ENCODE data around the gene PPP1R15A. TPM values are rescaled to one million over a fixed set of nuclear protein-coding genes. Genes with fewer than 3 reads are reported as not detected.
"Not testable (repeated sequence)": the region's sequence is repeated elsewhere in the genome, so short reads cannot be mapped to it uniquely, and the experiment has no call there.

The PPP1R15A gene
- total RNA-seq, 1 experiment from 2014 or later, result 17.0 TPM

DNA sequence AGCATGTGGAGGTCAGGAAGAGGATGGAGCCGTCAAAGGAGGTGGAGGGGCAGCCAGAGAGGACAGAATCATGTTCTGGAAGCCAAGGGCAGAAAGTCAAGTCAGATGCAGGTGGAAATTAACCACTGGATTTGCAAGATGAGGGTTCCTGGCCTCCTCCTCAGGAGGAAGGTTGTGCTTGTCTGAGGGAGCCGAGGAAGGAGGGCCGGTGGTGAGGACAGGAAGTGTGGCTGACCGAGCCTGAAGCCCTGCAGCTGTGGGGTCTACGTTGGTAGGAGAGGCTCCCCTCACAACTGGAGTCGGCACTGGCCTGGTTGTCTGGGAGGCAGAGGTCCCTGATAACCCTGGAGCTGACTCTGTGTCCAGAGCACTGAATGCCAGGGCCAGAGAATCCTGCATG, 45.9 kb downstream of the PPP1R15A start (continued):
- TF ChIP-seq, protein P1, sequence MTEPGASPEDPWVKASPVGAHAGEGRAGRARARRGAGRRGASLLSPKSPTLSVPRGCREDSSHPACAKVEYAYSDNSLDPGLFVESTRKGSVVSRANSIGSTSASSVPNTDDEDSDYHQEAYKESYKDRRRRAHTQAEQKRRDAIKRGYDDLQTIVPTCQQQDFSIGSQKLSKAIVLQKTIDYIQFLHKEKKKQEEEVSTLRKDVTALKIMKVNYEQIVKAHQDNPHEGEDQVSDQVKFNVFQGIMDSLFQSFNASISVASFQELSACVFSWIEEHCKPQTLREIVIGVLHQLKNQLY (CRISPR knock-in tag; IDR thresholded peaks at IDR 0.05), result no peak

DNA sequence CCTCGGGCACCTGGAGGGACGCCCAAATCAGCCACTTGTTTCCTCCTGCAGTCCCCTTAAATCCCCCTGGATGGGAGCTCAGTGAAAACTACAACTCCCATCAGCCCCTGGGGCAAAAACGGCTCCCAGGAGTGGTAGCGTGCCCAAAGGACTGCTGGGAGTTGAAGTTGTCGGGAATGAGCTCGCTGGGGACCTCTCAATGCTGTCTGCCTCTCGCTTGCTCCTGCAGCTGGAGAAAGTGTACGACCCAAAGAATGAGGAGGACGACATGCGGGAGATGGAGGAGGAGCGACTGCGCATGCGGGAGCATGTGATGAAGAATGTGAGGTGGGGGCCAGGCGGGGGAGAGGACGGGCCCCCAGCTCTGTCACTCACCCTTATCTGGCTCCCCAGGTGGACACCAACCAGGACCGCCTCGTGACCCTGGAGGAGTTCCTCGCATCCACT, 46.6 kb downstream of the PPP1R15A start:
- ChIA-PET CTCF (interaction anchor here (0.6 to 2.3 kb wide), 15 partner anchors 9 to 292 kb away, joined by 3 to 20 read pairs (median 4); partner anchors contain the start of genes DHDH, GYS1, NUCB1 and RUVBL2), POLR2A (interaction anchor here (0.5 to 1.1 kb wide), 5 partner anchors 15 to 1069 kb away, joined by 3 to 5 read pairs (median 4); partner anchors contain the start of gene DHDH)
- ATAC-seq, result peak; percentile 97
- H3K9me3 Mint-ChIP-seq, result no peaks in the 10 kb centered on the region
- peaks cover 29% of the 10 kb centered on the region for H3K36me3 Mint-ChIP-seq
- no peaks in the 10 kb centered on the region for H3K27me3 Mint-ChIP-seq (ENCODE audit: low read depth)
- peak; percentile 81 for DNase-seq (ENCODE audit: low spot score)
- H3K27ac Mint-ChIP-seq, result 0 out of 2 replicates have a peak overlapping the region, but pooled peaks have one; percentile 76
- H3K4me3 Mint-ChIP-seq, result no peak overlapping the region
- TF ChIP-seq SP1 (CRISPR knock-in tag; conservative IDR thresholded peaks at IDR 0.05) (peak; percentile 49; the same call in 1 of the 2 replicates), TEAD4 (CRISPR knock-in tag; IDR thresholded peaks at IDR 0.05) (no peak)
- TF ChIP-seq, protein P2, sequence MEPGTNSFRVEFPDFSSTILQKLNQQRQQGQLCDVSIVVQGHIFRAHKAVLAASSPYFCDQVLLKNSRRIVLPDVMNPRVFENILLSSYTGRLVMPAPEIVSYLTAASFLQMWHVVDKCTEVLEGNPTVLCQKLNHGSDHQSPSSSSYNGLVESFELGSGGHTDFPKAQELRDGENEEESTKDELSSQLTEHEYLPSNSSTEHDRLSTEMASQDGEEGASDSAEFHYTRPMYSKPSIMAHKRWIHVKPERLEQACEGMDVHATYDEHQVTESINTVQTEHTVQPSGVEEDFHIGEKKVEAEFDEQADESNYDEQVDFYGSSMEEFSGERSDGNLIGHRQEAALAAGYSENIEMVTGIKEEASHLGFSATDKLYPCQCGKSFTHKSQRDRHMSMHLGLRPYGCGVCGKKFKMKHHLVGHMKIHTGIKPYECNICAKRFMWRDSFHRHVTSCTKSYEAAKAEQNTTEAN (CRISPR knock-in tag; IDR thresholded peaks at IDR 0.05), result no peak
- TF ChIP-seq, protein P3, sequence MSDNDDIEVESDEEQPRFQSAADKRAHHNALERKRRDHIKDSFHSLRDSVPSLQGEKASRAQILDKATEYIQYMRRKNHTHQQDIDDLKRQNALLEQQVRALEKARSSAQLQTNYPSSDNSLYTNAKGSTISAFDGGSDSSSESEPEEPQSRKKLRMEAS (CRISPR knock-in tag; IDR thresholded peaks at IDR 0.05), result 0 out of 2 replicates have a peak, but pooled peaks have one; percentile 34
- H3K4me1 Mint-ChIP-seq, result no peaks in the 10 kb centered on the region

DNA sequence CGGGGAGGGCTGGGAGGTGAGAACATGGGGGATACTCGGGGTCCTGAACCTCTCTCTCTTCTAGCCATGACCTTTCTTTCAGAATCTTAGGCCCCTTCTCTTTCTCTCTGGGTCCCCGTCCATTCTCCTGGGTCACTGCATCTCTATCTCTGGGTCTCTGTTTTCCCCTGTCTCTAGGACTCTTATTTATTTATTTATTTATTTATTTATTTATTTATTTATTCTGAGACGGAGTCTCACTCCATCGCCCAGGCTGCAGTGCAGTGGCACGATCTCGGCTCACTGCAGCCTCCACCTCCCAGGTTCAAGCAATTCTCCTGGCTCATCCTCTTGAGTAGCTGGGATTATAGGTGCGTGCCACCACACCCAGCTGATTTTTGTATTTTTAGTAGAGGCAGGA, 47.0 kb downstream of the PPP1R15A start:
- H3K4me1 Mint-ChIP-seq; H3K9me3 Mint-ChIP-seq; ATAC-seq; H3K27me3 Mint-ChIP-seq (ENCODE audit: low read depth); H3K27ac Mint-ChIP-seq; DNase-seq (ENCODE audit: low spot score); H3K4me3 Mint-ChIP-seq: not testable (repeated sequence)
- ChIA-PET POLR2A (interaction anchor here (0.6 to 1.1 kb wide), 4 partner anchors 14 to 293 kb away, joined by 3 to 5 read pairs (median 4); partner anchors contain the start of gene DHDH), CTCF (interaction anchor here (0.6 to 2.3 kb wide), 12 partner anchors 14 to 291 kb away, joined by 3 to 20 read pairs (median 4); partner anchors contain the start of genes DHDH, GYS1, NUCB1 and RUVBL2)
- peaks cover 24% of the 10 kb centered on the region for H3K36me3 Mint-ChIP-seq

DNA sequence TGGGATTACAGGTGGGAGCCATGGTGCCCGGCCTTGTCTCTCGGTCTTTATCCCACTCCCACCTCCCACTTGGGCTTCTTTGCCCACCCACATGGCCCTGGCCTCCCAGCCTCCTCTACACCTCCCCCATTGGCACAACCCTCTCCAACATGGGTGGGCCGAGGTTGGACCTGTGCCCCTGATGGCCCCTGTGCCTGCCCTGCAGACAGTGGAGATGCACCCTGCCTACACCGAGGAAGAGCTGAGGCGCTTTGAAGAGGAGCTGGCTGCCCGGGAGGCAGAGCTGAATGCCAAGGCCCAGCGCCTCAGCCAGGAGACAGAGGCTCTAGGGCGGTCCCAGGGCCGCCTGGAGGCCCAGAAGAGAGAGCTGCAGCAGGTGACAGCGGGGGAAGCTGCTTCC, 48.7 kb downstream of the PPP1R15A start:
- H3K4me1 Mint-ChIP-seq, result no peaks in the 10 kb centered on the region
- TF ChIP-seq TCF7 (CRISPR knock-in tag; IDR thresholded peaks at IDR 0.05; ENCODE audit: low read depth) (no peak), EMX1 (CRISPR knock-in tag; IDR thresholded peaks at IDR 0.05) (no peak), ZNF232 (CRISPR knock-in tag; IDR thresholded peaks at IDR 0.05) (no peak), IRF2 (CRISPR knock-in tag; IDR thresholded peaks at IDR 0.05; ENCODE audit: borderline replicate concordance, low read depth) (no peak)
- no peak overlapping the region for H3K27ac Mint-ChIP-seq
- CTCF ChIA-PET, result interaction anchor here (1.4 kb wide), 1 partner anchor 12 kb away, joined by 4 read pairs; the partner anchor contains the start of gene DHDH
- H3K27me3 Mint-ChIP-seq (ENCODE audit: low read depth), result no peaks in the 10 kb centered on the region
- no peak overlapping the region for H3K4me3 Mint-ChIP-seq
- DNase-seq (ENCODE audit: low spot score), result no peak
- H3K36me3 Mint-ChIP-seq, result peaks cover 17% of the 10 kb centered on the region
- POLR2A ChIA-PET, result no interaction called here
- H3K9me3 Mint-ChIP-seq, result no peaks in the 10 kb centered on the region
- no peak for ATAC-seq

DNA sequence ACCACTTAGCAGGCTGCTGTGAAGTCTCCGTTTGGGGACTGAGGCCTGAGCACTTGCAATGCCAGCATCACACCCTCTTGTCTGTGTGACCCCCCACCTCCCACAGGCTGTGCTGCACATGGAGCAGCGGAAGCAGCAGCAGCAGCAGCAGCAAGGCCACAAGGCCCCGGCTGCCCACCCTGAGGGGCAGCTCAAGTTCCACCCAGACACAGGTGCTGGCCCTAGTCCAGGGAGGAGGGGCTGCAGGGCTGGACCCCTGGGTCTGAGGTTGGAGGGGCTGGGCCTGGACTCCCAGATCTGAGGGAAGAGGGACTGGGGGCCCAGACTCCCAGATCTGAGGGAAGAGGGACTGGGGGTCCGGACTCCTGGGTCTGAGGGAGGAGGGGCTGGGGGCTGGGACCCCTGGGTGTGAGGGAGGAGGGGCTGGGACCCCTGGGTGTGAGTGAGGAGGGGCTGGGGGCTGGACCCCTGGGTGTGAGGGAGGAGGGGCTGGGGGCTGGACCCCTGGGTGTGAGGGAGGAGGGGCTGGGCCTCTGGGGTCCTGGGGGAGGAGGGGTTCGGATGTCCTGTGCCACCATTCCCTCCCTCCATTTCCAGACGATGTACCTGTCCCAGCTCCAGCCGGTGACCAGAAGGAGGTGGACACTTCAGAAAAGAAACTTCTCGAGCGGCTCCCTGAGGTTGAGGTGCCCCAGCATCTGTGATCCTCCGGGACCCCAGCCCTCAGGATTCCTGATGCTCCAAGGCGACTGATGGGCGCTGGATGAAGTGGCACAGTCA, 49.7 kb downstream of the PPP1R15A start:
- Mint-ChIP-seq H3K4me3 (no peak overlapping the region), H3K4me1 (no peaks in the 10 kb centered on the region), H3K27me3 (ENCODE audit: low read depth) (no peaks in the 10 kb centered on the region), H3K36me3 (peaks cover 14% of the 10 kb centered on the region), H3K9me3 (no peaks in the 10 kb centered on the region), H3K27ac (peak overlapping the region; percentile 19; the same call in 1 of the 2 replicates)
- ATAC-seq, result no peak
- DNase-seq (ENCODE audit: low spot score), result no peak
- CTCF ChIA-PET, result no interaction called here
- POLR2A ChIA-PET, result interaction anchor here (0.6 kb wide), 1 partner anchor 123 kb away, joined by 3 read pairs; no protein-coding TSS in a partner anchor
- TF ChIP-seq, protein P4, sequence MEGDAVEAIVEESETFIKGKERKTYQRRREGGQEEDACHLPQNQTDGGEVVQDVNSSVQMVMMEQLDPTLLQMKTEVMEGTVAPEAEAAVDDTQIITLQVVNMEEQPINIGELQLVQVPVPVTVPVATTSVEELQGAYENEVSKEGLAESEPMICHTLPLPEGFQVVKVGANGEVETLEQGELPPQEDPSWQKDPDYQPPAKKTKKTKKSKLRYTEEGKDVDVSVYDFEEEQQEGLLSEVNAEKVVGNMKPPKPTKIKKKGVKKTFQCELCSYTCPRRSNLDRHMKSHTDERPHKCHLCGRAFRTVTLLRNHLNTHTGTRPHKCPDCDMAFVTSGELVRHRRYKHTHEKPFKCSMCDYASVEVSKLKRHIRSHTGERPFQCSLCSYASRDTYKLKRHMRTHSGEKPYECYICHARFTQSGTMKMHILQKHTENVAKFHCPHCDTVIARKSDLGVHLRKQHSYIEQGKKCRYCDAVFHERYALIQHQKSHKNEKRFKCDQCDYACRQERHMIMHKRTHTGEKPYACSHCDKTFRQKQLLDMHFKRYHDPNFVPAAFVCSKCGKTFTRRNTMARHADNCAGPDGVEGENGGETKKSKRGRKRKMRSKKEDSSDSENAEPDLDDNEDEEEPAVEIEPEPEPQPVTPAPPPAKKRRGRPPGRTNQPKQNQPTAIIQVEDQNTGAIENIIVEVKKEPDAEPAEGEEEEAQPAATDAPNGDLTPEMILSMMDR (IDR thresholded peaks at IDR 0.05), result no peak
- TF ChIP-seq, protein P5, sequence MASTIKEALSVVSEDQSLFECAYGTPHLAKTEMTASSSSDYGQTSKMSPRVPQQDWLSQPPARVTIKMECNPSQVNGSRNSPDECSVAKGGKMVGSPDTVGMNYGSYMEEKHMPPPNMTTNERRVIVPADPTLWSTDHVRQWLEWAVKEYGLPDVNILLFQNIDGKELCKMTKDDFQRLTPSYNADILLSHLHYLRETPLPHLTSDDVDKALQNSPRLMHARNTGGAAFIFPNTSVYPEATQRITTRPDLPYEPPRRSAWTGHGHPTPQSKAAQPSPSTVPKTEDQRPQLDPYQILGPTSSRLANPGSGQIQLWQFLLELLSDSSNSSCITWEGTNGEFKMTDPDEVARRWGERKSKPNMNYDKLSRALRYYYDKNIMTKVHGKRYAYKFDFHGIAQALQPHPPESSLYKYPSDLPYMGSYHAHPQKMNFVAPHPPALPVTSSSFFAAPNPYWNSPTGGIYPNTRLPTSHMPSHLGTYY (CRISPR knock-in tag; IDR thresholded peaks at IDR 0.05), result no peak
- TF ChIP-seq, protein P6, sequence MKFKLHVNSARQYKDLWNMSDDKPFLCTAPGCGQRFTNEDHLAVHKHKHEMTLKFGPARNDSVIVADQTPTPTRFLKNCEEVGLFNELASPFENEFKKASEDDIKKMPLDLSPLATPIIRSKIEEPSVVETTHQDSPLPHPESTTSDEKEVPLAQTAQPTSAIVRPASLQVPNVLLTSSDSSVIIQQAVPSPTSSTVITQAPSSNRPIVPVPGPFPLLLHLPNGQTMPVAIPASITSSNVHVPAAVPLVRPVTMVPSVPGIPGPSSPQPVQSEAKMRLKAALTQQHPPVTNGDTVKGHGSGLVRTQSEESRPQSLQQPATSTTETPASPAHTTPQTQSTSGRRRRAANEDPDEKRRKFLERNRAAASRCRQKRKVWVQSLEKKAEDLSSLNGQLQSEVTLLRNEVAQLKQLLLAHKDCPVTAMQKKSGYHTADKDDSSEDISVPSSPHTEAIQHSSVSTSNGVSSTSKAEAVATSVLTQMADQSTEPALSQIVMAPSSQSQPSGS (CRISPR knock-in tag; IDR thresholded peaks at IDR 0.05; ENCODE audit: borderline replicate concordance, low read depth), result no peak
- TF ChIP-seq JUN (CRISPR knock-in tag; IDR thresholded peaks at IDR 0.05) (no peak), GRHL2 (CRISPR knock-in tag; IDR thresholded peaks at IDR 0.05; ENCODE audit: insufficient replicate concordance, severe bottlenecking) (no peak)
- TF ChIP-seq, protein P7, sequence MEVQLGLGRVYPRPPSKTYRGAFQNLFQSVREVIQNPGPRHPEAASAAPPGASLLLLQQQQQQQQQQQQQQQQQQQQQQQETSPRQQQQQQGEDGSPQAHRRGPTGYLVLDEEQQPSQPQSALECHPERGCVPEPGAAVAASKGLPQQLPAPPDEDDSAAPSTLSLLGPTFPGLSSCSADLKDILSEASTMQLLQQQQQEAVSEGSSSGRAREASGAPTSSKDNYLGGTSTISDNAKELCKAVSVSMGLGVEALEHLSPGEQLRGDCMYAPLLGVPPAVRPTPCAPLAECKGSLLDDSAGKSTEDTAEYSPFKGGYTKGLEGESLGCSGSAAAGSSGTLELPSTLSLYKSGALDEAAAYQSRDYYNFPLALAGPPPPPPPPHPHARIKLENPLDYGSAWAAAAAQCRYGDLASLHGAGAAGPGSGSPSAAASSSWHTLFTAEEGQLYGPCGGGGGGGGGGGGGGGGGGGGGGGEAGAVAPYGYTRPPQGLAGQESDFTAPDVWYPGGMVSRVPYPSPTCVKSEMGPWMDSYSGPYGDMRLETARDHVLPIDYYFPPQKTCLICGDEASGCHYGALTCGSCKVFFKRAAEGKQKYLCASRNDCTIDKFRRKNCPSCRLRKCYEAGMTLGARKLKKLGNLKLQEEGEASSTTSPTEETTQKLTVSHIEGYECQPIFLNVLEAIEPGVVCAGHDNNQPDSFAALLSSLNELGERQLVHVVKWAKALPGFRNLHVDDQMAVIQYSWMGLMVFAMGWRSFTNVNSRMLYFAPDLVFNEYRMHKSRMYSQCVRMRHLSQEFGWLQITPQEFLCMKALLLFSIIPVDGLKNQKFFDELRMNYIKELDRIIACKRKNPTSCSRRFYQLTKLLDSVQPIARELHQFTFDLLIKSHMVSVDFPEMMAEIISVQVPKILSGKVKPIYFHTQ (CRISPR knock-in tag; IDR thresholded peaks at IDR 0.05), result no peak
